Endothelial cell of umbilical vein (primary cell): ENCODE results near the gene PLAGL1. TPM values are rescaled to one million over a fixed set of nuclear protein-coding genes. Genes with fewer than 3 reads are reported as not detected.

Experiments used
- BruUV-seq: library from RNA; stranded (reverse); fragments of 400-500 nt; replicated peaks from 2 replicates; lab custom pipeline; 2021; lab: Mats Ljungman, UMichigan
- CTCF ChIA-PET: fragments of 300-600, 350-600 bp; sonication (Branson Sonifier 250); formaldehyde crosslinking; loops from one replicate; lab custom pipeline; 2021; ENCODE audit warnings: antibody characterized with exemption, inconsistent platforms; lab: Charles Lee
- POLR2A ChIA-PET: fragments of 300-600, 350-600 bp; sonication (Branson Sonifier 250); formaldehyde crosslinking; loops from one replicate; lab custom pipeline; 2021; ENCODE audit warnings: antibody characterized with exemption, inconsistent platforms; lab: Charles Lee
- DNase-seq: peaks from one replicate; pipeline ENCODE4 v3.0.0-alpha.2; 2011; ENCODE audit warnings: low read depth, low spot score
- FAIRE-seq: peaks from 2 replicates; lab custom pipeline; 2011; peaks lifted over from hg19 to GRCh38; lab: Jason Lieb, UNC
- H2AFZ ChIP-seq: 2 replicates; pipeline ENCODE4 v1.6.0; 2012; ENCODE audit warnings: low read depth, low read length, control low read depth, inconsistent platforms
- H3K27ac ChIP-seq: 2 replicates; pipeline ENCODE4 v1.5.1; 2011; ENCODE audit warnings: low read depth, mild to moderate bottlenecking, control low read depth, low read length, moderate library complexity; ENCODE audit not compliant: insufficient read depth
- H3K27me3 ChIP-seq, 2 experiments: 2 replicates each; pipeline versions ENCODE4 v1.6.0 to v1.6.1; 2011; ENCODE audit warnings: low read length in 2 of 2, mixed read lengths in 1 of 2; ENCODE audit not compliant: control insufficient read depth in 2 of 2, insufficient read depth in 2 of 2
- H3K36me3 ChIP-seq, 2 experiments: 2 replicates in 1 of 2; 3 replicates in 1 of 2; pipeline ENCODE4 v1.5.1; 2011; ENCODE audit warnings: low read length in 2 of 2, mild to moderate bottlenecking in 1 of 2, moderate library complexity in 1 of 2; ENCODE audit not compliant: control insufficient read depth in 2 of 2, insufficient read depth in 2 of 2; ENCODE audit errors: extremely low read depth in 1 of 2
- H3K4me1 ChIP-seq: 3 replicates; pipeline ENCODE4 v1.5.1; 2011; ENCODE audit warnings: mild to moderate bottlenecking, low read length; ENCODE audit not compliant: control insufficient read depth, insufficient read depth; ENCODE audit errors: extremely low read depth
- H3K4me2 ChIP-seq: 2 replicates; pipeline ENCODE4 v1.6.1; 2011; ENCODE audit warnings: low read length, control low read depth, mixed read lengths; ENCODE audit not compliant: insufficient read depth
- H3K4me3 ChIP-seq, 3 experiments: fragments of 200-600 bp in 1 of 3; sonication (generic), shearing (Covaris generic) in 1 of 3; replicated peaks in 1 of 3; 2 replicates each; pipeline ENCODE4 v1.5.1; 2011 to 2016; ENCODE audit warnings: control low read depth in 3 of 3, low read length in 3 of 3, mild to moderate bottlenecking in 2 of 3, inconsistent platforms in 1 of 3, low read depth in 1 of 3, moderate library complexity in 1 of 3; ENCODE audit not compliant: insufficient read depth in 1 of 3
- H3K79me2 ChIP-seq: 2 replicates; pipeline ENCODE4 v1.6.0; 2012; ENCODE audit warnings: low read length, inconsistent platforms; ENCODE audit not compliant: control insufficient read depth, insufficient read depth
- H3K9ac ChIP-seq: replicated peaks from 2 replicates; pipeline ENCODE3; 2011; ENCODE audit warnings: low read length, control low read depth; ENCODE audit not compliant: insufficient read depth; ENCODE audit errors: extremely low read depth
- H3K9me1 ChIP-seq: replicated peaks from 3 replicates; pipeline ENCODE4 v1.6.0; 2011; ENCODE audit warnings: mild to moderate bottlenecking, low read length; ENCODE audit not compliant: control insufficient read depth, insufficient read depth; ENCODE audit errors: extremely low read depth
- H3K9me3 ChIP-seq: replicated peaks from 2 replicates; pipeline ENCODE4 v1.5.1; 2012; ENCODE audit warnings: low read length, inconsistent platforms; ENCODE audit not compliant: control insufficient read depth, insufficient read depth
- H4K20me1 ChIP-seq: replicated peaks from 2 replicates; pipeline ENCODE3; 2011; ENCODE audit warnings: mild to moderate bottlenecking, low read length; ENCODE audit not compliant: control insufficient read depth, insufficient read depth; ENCODE audit errors: extremely low read depth
- CTCF ChIP-seq, 2 donors: IDR thresholded peaks; 1 replicate in 1 of 2; 2 replicates in 1 of 2; pipeline ENCODE4 v1.5.1; 2011; ENCODE audit warnings: low read length in 2 of 2, mild to moderate bottlenecking in 2 of 2, moderate library complexity in 2 of 2, control low read depth in 1 of 2, inconsistent platforms in 1 of 2, low read depth in 1 of 2; ENCODE audit not compliant: insufficient read depth in 1 of 2; ENCODE audit errors: extremely low read depth in 1 of 2
- EZH2 ChIP-seq: IDR thresholded peaks from 2 replicates; pipeline ENCODE4 v1.6.1; 2012; ENCODE audit warnings: borderline replicate concordance, low read depth, mild to moderate bottlenecking, moderate library complexity, low read length, inconsistent platforms; ENCODE audit not compliant: severe bottlenecking
- FOS ChIP-seq: IDR thresholded peaks from 2 replicates; pipeline ENCODE4 v1.6.1; 2011; ENCODE audit warnings: mild to moderate bottlenecking, low read length, moderate library complexity, borderline replicate concordance; ENCODE audit not compliant: insufficient read depth
- GATA2 ChIP-seq: IDR thresholded peaks from 2 replicates; pipeline ENCODE4 v1.7.0; 2011; ENCODE audit warnings: low read depth, mild to moderate bottlenecking, moderate library complexity, mixed read lengths, low read length; ENCODE audit not compliant: insufficient read length, insufficient read depth
- JUN ChIP-seq: IDR thresholded peaks from 2 replicates; pipeline ENCODE4 v1.6.1; 2011; ENCODE audit warnings: borderline replicate concordance, low read depth; ENCODE audit not compliant: insufficient read length, insufficient read depth
- MAX ChIP-seq: IDR thresholded peaks from 2 replicates; pipeline ENCODE4 v1.6.1; 2011; ENCODE audit not compliant: insufficient read depth, insufficient read length
- MYC ChIP-seq: IDR thresholded peaks from one replicate; pipeline ENCODE4 v1.6.1; 2011; ENCODE audit warnings: mild to moderate bottlenecking, low read depth, low read length
- dilution Hi-C: fragments of 300-500 bp; cut with MboI; formaldehyde crosslinking; loops from one replicate; pipeline ENCODE4 v1.15.0; 2019; ENCODE audit warnings: low sequenced_read_pairs; ENCODE audit not compliant: extremely low pct_ligation_motif_present
- intact Hi-C: fragments of 100-400 bp; cut with micrococcal nuclease; formaldehyde crosslinking; loops from one replicate; pipeline ENCODE4 v1.10.0; 2022
- polyA plus RNA-seq, 4 experiments: library from polyadenylated mRNA; depleted of rRNA in 3 of 4; stranded (reverse) in 3 of 4; unstranded in 1 of 4; fragments of >200 nt; gene quantifications; 2 replicates each; pipeline versions ENCODE4 v1.2.1 to v1.2.3, GENCODE V29; 2011 to 2012; ENCODE audit warnings: missing spikeins in 1 of 4
- total RNA-seq: library from RNA; stranded (reverse); gene quantifications from 2 replicates; pipeline ENCODE4 v1.2.3, GENCODE V29; 2021

The PLAGL1 gene
- total and polyA plus RNA-seq, 2 donors (not counting 3 experiments of a cell fraction or from before 2014, with no cell fraction given), result 20.9 to 40.4 TPM

GRCh38 chr6:143971482-143972205 lies 36.4 kb downstream of the PLAGL1 start:
- Histone ChIP-seq H3K4me3 (no peak overlapping the region), H2AFZ (no peak overlapping the region), H3K4me1 (no peaks in the 10 kb centered on the region), H3K9me1 (no peaks in the 10 kb centered on the region), H4K20me1 (no peaks in the 10 kb centered on the region), H3K9ac (no peak overlapping the region), H3K27me3 (peaks cover 5 to 6% of the 10 kb centered on the region in 2 experiments), H3K9me3 (no peaks in the 10 kb centered on the region), H3K27ac (no peak overlapping the region), H3K79me2 (no peaks in the 10 kb centered on the region), H3K4me2 (no peak overlapping the region), H3K36me3 (no peaks in the 10 kb centered on the region)
- BruUV-seq, result no TSS peak
- FAIRE-seq (no peak), DNase-seq (no peak)
- CTCF ChIA-PET, result interaction anchor here (1.3 kb wide), 2 partner anchors 11 to 396 kb away, joined by 3 read pairs; no protein-coding TSS in a partner anchor
- dilution Hi-C loops (no loop called here), intact Hi-C loops (no loop called here)
- POLR2A ChIA-PET, result no interaction called here
- TF ChIP-seq CTCF (IDR thresholded peaks at IDR 0.05; ENCODE audit: extremely low read depth in 1 of 2, insufficient read depth in 1 of 2, low read depth in 1 of 2, low read length in 2 of 2) (no peak), EZH2 (no peak), MYC (no peak), MAX (no peak), GATA2 (no peak), JUN (no peak), FOS (no peak)
